SHP77 (cell line): Measurements from ENCODE around the gene IL17RE.
"Not testable (repeated sequence)": the region's sequence is repeated elsewhere in the genome, so short reads cannot be mapped to it uniquely, and the experiment has no call there.

Source experiments
- DNase-seq, 2 experiments: peaks; one replicate each; lab custom pipeline; 2025; lab: John Stamatoyannopoulos, UW

Gene IL17RE, protein sequence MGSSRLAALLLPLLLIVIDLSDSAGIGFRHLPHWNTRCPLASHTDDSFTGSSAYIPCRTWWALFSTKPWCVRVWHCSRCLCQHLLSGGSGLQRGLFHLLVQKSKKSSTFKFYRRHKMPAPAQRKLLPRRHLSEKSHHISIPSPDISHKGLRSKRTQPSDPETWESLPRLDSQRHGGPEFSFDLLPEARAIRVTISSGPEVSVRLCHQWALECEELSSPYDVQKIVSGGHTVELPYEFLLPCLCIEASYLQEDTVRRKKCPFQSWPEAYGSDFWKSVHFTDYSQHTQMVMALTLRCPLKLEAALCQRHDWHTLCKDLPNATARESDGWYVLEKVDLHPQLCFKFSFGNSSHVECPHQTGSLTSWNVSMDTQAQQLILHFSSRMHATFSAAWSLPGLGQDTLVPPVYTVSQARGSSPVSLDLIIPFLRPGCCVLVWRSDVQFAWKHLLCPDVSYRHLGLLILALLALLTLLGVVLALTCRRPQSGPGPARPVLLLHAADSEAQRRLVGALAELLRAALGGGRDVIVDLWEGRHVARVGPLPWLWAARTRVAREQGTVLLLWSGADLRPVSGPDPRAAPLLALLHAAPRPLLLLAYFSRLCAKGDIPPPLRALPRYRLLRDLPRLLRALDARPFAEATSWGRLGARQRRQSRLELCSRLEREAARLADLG

DNA sequence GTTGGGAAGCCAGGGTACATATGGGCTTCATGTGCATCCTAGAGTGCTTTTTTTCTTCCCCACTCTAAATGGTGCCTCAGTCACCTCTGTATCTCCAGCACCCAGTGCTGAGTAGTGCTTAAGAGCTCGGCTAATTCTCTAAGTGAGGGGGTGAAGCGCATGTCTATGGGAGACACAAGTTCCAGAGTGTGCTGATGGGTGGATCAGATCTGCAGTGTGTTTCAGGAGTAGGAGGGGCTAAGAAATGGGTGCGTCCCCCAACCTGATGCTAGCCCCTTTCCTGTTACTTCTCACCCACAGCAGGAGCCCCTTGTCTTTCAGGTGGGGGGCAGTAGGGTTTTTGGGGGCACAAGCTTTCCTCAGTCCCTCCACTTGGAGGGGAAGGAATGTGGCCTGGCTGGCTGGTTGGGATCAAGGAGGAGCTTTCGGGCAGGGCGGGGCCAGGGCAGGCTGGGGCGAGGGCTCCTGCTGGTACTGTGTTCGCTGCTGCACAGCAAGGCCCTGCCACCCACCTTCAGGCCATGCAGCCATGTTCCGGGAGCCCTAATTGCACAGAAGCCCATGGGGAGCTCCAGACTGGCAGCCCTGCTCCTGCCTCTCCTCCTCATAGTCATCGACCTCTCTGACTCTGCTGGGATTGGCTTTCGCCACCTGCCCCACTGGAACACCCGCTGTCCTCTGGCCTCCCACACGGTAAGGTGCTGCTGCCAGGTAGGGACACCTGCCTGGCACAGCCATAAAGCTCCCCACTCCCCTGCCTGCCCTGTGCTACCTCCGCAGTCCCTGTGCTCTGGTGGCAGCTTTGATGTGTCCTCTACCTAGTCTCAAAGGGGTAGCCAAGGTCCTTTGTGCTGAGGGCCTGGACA is at the start of gene IL17RE:
IL17RE (plus strand) TSS at position 477 of the 866 bp plus-strand sequence; CDS start at position 562, 85 bp downstream.
- no peak for DNase-seq

DNA sequence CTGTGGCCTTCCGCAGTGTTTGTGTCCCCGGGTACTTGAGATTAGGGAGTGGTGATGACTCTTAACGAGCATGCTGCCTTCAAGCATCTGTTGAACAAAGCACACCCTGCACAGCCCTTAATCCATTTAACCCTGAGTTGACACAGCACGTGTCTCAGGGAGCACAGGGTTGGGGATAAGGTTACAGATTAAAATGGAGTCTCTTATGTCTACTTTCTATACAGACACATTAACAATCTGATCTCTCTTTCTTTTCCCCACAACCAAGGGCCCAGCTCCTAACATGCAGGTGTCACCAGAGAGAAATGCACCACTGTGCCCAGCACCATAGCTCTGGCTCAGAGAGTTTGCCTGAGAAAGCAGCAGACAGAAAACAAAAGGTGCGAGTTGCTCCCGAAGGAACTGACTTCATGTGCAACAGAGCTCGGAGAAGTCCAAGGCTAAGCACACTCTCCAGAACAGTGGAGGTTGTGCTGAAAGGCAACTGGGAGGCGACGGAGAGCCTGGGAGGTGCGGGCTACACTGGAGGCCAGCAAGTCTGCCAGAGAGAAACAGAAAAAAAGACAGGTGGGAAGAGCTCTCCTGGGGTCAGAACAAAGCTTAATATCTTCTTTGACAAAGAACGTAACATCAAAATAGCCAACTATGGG is 48.2 kb upstream of the IL17RE start:
- not testable (repeated sequence) for DNase-seq

DNA sequence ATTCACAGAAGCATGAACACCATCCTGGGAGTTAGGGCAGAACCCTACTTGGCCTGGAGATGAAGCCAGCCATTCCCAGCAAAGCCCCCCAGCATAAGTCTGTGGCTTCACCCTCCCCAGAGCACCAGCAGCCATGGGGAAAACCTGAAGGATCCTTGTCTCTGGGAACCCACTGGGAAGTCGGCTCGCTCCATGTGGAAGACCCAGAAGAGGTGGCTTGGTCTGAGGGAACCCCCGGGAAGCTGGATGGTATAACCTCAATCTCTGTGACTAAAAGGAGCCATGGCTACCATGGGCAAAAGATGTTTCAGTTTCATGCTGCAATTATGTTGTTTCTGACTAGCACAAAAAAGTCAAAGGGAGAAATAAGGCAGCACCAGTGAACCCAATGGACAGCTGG is 47.1 kb upstream of the IL17RE start:
- DNase-seq, result no peak

DNA sequence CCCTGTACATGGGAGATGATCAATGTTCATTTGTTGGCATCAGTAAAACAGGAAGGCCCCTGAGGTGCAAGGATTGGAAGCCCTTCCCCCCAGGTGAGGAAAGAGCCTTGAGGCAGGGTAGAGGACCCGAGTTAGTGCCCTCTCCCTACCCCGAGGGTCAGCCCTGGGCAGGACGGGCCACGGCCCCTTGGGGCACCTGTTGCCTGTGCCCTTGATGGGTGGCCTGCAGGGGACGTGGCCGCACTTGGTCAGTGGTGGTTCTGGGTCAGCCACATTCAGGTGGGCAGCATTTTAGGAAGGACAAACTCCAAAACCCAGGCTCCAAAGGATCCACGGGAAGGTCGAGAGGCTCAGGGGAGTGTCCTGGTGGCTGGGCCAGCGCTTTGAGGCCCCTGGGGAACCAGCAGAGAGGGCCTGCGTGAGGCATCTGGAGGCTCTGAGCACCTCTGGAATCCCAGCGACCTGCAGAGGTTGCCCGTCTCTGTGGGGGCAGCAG is 43.1 kb upstream of the IL17RE start:
- DNase-seq, result no peak

DNA sequence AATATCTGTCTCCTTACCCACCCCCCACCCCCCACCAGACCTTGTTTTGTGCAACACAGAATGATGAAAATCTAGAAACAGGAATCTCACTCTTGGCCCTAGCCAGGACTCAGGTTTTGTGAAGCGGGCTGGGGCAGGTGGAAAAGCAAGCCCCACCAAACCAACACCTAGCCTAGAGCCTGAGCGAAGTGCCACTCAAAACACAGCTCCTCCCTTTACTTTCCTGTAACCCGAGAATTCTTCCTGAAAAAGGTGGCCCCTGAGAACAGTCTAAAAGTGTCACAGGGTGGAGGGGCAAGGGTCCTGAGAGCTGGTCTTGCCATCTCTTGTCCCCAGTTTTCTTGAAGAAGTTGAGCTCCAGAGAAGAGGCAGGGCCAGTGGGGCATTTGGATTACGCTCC is 41.4 kb upstream of the IL17RE start:
- DNase-seq, result no peak

DNA sequence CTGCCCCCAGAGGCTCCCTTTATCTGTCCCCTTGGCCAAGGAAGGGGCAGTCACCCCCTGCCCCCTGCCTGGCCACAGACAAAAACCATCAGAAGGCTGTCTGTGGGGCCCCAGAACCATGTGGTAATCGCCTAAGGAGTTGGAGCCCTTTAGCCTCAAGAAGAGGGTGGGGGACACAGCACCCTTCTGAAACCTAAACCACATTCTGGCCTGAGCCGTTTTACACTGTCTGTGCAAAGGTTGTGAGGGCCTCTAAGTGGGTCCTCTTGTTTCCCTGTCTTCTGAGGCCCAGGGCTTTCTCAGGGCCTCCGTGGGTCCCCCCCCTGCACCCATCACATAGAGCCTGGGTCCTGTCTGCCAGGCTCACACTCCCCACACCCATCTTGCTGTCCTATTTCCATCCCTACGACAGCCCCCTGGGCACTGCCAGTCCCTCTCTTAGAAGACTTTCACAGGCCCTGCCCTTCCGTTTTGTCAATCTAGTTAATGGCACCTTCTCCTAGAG is 41.0 kb upstream of the IL17RE start:
- no peak for DNase-seq

DNA sequence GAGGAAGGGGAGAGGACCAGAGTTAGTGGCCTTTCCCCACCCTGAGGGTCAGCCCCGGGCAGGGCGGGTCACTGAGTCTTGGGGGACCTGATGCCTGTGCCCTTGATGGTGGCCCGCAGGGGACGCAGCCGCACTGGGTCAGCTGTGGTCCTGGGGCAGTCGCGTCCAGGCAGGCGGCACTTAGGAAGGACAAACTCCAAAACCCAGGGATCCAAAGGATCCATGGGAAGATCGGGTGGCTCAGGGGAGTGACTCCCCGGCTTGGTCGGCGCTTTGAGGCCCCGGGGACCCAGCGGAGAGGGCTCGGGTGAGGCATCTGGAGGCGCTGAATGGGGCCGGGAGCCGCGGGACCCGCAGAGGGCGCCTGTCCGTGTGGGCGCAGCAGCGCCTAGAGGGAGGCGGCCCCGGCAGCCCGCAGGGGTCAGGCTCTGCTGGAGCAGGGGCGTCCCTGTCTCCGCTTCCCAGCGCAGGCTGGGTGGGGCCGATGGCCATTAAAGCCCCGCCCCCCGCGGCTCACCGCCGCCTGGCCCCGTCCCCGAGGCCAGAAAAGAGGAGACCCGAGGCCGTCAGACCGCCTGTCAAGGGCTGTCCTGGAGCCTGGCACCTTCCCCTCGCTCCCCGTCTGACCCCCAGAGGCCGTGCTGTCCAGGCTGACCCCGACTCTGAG is 40.1 kb upstream of the IL17RE start:
- DNase-seq, result no peak

DNA sequence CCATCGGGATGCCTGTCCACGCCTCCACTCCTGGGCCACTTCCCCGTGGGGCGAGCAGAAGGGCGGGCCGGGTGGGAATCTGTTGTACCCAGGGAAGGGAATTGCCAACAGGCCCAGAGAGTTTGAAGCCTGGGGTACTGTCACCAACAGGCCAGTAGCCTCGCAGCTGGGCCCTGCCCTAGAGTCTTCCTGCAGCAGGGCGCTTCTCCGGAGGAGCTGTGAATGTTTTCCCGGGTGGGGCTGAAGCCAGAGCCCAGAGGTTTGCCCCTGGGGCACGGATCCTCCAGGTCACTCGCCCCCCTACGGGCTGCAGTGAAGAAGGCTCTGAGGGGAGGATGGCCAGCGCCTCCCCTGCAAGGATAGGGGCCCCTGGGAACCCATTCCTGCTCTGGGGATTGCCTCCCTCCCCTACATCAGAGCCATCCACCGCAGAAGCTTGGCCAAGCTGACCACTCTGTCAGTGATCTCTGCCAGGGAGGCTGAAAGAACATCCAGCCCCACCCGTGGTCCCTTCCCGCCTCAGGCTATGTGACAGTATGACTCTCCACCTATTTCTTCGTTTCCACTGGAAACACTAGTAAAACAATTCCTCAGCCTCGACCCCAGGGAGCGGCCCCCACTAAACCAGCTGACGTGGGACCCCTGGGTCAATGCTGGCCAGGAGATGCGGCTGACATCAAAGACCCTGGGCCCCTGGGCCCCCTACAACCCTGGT is 39.4 kb upstream of the IL17RE start:
- DNase-seq, result no peak

DNA sequence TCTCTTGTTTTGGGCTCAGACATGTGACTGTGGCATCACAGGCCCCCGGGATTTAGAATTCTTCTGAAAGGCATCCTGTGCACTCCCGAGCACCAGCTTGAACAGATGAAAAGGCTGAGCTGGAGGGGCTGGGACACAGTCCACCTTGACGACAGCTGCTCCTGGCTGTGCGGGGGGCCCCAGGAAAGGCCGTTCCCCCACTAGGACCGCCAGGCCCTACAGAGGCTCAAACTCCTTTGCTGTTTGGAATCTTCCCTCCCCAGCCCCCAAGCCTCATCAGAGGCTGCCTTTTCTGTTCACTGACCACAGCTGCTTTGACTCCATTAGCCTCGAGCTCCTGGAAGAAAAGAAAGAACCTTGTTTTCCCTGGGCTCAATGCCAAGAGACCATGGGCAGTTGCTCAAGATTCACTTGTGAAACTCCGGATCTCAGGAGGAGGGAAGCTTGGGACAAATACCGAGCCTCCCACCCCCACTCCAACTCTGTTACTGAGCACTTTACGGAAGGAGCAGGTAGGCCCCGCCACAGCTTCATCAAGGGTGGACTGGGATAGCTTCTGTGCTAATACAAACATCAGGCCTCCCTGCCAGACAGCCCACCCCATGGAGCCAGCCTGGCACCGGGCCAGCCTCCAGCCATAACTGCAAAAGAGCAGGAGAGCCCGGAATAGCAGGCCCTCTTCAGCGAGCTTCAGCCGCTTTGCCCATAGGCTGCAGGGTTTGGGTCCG is 38.3 kb upstream of the IL17RE start:
- DNase-seq, result peak; percentile 71 to 85

DNA sequence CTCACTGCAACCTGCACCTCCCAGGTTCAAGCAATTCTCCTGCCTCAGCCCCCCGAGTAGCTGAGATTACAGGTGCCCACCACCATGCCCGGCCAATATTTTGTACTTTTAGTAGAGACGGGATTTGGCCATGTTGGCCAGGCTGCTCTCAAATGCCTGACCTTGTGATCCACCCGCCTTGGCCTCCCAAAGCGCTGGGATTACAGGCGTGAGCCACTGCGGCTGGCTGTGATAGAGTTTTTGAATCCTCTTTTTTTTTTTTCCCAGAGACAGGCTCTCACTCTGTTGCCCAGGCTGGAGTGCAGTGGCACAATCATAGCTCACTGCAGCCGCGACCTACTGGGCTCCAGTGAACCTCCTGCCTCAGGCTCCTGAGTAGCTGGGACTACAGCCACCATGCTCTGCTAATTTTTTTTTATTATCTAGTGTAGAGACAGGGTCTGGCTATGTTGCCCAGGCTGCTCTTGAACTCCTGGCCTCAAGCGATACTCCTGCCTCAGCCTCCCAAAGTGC is 37.5 kb upstream of the IL17RE start:
- DNase-seq, result not testable (repeated sequence)

DNA sequence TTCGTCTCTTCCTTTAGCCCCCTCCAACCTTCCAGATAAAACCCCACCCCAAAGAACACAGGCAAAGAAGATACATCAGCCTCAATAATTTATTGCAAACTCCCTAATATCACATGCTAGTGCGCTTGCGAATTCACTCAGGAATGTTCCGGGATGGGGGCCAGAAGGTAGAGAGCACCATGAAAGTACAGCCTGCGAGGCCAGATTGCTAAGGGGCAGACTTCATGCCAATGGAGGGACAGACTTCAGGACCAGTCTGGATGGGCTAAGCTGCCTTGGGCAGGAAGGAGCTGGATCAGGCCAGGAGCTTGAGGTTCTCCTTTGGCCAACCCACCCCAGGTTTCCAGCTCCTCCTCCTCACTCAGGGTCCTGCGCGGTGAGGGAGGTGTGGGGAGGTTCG is 36.0 kb upstream of the IL17RE start:
- no peak for DNase-seq

DNA sequence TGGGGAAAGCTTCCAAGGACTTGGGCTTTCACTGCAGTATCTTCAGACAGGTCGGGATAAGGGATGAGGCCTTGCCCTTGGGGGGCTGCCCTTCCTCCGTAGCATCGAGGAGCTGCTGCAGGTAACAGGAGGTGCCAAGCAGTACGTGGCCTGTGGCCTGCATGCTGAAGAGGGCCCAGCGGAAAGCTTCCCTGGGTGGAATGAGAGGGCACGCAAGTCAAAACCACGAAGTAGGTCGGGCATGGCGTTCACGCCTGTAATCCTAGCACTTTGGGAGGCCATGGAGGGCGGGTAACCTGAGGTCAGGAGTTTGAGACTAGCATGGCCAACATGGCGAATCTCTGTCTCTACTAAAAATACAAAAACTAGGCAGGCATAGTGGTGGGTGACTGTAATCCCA is 35.5 kb upstream of the IL17RE start:
- DNase-seq, result no peak

DNA sequence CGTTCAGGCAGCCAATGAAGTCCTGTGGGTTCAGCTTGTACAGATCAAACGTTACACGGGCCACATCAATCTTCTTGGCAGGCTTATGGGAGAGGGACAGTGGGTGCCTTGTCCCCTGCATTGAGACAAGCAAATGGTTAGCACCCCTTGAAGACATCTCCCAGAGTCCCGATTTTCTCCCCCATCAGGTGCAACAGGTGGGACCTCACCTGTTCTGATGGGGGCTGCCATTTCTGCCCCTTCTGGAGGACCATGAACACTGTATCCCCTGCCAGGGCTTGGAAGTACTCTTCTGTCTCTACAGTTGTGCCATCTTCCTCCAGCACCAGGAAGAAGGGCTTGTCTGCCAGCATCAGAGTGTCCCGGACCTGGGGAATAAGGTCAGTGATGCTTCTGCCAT is 32.7 kb upstream of the IL17RE start:
- DNase-seq, result no peak

DNA sequence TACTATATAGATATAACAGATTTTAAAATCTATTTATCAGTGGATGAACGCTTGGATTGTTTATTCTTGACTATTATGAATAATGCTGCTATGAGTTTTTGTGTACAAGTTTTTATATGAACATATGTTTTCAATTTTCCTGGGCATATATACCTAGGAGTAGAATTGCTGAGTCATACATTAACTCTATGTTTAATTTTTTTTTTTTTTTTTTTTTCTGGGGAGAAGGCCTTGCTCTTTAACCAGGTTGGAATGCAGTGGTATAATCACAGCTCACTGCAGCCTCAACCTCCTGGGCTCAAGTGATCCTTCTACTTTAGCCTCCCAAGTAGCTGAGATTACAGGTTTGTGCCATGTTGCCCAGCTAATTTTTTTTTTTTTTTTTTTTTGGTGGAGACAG is 31.7 kb upstream of the IL17RE start:
- no peak for DNase-seq

DNA sequence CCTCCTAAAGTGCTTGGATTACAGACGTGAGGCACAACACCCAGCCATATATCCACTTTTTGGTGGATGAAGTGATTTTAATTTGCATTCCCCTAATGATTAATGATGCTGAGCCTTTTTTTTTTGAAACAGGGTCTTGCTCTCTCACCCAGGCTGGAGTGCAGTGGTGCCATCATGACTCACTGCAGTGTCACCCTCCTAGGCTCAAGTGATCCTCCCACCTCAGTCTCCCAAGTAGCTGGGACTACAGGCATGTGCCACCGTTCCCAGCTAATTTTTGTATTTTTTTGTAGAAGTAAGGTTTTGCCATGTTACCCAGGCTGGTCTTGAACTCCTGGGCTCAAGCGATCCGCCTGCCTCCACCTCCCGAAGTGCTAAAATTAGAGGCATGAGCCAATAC is 30.6 kb upstream of the IL17RE start:
- not testable (repeated sequence) for DNase-seq

DNA sequence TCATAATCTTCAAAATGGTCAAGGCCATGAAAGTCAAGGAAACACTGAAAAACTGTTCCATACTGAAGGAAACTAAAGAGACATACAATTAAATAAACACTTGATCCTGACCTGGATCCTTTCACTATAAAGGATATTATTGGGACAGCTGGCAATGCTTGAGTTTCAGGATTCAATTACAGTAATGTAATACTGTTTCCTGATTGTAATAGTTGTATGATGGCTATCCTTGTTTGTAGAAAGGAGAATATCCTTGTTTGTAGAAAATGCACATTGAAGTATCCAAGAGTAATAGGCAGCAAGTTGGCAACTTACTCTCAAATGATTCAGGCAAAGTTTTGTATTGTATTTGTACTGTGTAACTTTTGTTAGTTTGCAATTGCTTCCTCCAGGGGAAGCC is 27.2 kb upstream of the IL17RE start:
- peak; percentile 23 to 41 for DNase-seq

DNA sequence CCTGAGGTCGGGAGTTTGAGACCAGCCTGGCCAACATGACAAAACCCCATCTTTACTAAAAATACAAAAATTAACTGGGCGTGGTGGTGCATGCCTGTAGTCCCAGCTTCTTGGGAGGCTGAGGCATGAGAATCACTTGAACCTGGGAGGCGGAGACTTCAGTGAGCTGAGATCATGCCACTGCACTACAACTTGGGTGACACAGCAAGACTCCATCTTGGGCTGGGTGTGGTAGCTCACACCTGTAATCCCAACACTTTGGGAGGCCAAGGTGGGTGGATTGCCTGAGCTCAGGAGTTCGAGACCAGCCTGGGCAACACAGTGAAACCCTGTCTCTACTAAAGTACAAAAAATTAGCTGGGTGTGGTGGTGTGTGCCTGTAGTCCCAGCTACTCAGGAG is 26.4 kb upstream of the IL17RE start:
- DNase-seq, result not testable (repeated sequence)

DNA sequence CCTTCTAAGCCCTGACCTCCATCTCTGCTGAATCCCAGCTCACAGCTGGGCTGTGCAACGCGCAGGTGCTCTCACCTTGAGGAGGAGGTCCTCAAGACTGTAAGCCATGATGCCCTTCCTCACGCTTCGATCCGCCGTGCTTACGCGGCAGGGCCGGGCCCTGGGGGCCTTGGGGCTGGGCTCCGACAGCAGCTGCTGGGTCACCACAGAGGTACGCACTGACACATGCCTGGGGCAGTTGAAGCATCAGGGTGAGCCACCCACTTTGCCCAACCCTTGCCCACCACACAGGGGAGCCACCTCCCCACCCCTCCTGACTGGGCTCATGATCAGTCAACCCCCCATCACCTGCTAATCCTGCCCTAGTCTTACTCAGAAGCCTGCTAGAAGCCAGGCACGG is 25.7 kb upstream of the IL17RE start:
- DNase-seq, result no peak

DNA sequence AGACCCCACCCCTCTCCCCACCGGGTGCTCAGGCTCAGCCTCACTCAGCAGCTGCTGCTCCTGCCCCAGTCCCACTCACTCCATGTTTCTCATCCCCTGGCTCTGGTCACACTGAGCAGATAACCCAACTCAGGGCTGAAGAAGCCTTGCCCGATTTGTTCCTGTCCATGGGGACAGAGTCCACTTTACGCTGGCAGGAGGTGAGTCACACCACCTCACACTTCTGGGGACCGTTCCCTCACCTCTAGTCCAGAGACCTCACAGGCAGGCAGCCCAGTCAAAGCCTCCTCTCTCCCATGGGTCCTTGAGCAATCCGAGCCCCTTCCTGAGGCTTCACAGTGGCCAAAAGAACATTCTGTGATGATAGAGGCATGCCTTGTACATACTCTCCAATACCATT is 23.9 kb upstream of the IL17RE start:
- no peak for DNase-seq
